SK-N-MC (cell line): ENCODE data around the gene C4B.
"Not testable (repeated sequence)": the region's sequence is repeated elsewhere in the genome, so short reads cannot be mapped to it uniquely, and the experiment has no call there.

Experiments used
- EZH2 ChIP-seq: fragments of 200-600 bp; sonication (generic); IDR thresholded peaks from one replicate; pipeline ENCODE4 v1.6.1; 2017; ENCODE audit warnings: antibody characterized with exemption
- FOXP2 ChIP-seq: optimal IDR thresholded peaks from 2 replicates; pipeline ENCODE3; 2011; ENCODE audit warnings: mild to moderate bottlenecking, moderate library complexity; ENCODE audit not compliant: insufficient read depth; ENCODE audit errors: extremely low read length, control extremely low read depth
- POLR2AphosphoS5 ChIP-seq: IDR thresholded peaks from 2 replicates; pipeline ENCODE4 v1.6.1; 2012; ENCODE audit warnings: mild to moderate bottlenecking, low read depth, low read length, borderline replicate concordance

- not testable (repeated sequence) for TF ChIP-seq POLR2AphosphoS5, EZH2, FOXP2
Observed at GRCh38 chr6:32002546-32003268, 11.9 kb upstream of the C4B start.
